ENCODE results near the gene BMP6.
"Not testable (repeated sequence)": the region's sequence is repeated elsewhere in the genome, so short reads cannot be mapped to it uniquely, and the experiment has no call there.

Gene BMP6

DNA sequence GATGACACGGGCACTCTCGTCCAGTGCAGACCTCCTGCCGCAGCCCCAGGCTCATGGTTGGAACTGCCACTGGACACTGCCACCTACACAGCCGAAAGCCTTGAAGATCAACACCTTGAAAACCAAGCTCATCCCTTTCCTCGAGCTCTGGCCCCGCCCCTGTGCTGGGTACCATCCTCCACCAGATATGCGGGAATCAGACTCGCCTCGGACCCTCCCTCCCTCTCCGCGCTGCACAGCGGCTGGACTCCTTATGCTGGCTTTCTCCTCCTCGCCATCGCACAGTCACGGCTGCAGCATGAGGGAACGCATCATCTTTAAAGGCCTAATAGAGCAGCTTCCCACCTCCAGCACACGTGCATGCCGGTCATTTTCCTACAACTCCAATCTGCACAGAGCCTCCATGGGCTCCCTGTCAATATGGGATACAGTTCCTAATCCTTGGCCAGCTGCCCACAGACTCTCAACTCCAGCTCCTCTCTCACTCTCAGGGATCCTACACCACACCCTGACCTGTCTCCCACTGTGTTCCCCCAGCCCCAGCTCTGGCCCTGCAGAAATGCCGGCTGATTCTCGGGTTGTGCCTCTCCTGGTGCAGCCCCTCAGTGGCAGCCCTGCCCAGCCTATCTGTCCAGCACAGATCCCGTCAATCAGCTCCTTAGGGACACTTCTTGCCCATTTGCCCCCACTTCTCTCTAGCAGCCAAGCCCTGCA lies 161.5 kb downstream of the BMP6 start:
- DNase-seq (ENCODE audit: low spot score): no peak

DNA sequence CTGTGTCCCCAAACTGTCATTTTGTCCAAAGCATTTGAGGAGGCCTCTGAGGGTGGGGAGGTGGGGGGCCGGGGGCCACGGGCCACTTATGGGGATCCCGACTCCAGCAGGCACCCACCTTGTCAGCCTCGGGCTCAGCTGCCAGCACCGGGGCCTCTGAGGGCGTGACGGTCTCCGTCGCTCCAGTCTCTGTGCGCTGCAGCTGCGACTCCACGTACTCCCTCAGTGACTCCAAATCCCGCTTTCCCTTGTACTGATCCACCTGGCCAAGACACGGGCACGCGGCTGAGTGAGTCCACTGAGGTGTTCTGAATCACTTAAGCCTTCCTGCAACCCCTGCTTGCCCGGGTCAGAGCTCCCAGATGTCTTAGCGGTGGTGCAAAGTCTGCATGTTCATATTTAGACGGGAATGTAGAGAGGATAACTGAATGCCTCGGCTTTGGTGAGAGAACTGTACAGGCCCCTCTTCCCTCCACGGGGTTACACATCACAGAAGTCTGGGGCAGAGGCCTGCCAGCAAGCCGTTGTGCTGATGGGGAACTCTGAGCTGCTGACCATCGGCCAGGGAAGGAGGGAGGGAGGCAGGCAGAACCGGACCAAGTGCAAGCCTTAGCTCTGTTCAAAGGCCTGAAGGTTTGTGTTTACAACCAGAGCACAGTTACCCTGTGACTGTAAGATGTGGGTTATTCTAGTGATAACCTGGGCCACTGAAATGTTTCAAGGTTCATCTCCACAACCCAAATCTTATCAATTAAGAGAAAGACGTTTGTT lies 162.9 kb downstream of the BMP6 start:
- DNase-seq (ENCODE audit: low spot score): no peak

DNA sequence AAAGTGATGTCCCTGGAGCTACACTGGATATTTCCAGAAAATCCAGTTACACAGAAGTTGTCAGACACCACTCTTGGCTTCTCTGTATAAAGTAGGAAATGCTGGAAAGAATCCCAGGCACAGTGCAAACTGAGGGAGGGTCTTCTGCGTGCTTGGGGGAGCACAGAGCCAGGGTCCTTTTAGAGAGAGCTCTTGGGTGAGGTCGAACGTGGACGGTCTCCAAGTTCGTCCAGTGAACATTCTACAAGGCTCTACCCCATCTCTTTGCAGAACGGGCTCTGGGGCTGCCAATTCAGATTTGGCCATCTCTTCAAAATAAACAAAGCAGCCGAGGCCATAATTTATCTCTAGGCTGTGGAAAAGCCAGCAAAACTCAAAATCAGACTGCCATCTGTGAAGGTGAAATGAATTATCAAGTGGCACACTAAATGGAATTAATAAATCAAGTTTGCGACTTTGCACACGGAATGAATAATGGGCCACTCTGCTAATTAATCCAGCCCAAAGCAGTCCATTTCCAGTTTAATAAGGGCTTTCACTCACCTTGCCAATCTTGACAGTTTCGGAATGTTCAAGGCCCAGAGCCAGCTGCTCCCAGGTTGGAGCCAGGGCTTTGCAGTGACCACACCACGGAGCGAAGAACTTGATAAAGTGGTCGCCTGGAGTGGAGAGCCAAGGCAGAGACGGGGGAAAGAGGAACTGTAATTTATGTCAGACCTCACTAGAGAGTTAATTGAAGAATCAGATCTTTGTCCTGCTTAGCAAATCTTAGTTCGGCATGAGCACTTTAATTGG lies 165.4 kb downstream of the BMP6 start:
- no peak for DNase-seq (ENCODE audit: low spot score)

DNA sequence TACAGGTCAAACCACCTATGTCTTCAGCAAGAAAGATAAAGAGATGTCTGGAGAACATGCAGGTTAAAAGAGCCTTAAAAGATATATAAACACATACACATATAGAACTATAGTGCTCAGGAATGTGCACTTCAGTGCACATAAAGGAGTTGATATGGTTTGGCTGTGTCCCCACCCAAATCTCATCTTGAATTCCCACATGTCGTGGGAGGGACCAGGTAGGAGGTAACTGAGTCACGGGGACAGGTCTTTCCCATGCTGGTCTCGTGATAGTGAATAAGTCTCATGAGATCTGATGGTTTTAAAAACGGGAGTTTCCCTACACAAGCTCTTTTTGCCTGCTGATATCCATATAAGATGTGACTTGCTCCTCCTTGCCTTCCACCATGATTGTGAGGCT lies 166.5 kb downstream of the BMP6 start:
- DNase-seq (ENCODE audit: low spot score): not testable (repeated sequence)

DNA sequence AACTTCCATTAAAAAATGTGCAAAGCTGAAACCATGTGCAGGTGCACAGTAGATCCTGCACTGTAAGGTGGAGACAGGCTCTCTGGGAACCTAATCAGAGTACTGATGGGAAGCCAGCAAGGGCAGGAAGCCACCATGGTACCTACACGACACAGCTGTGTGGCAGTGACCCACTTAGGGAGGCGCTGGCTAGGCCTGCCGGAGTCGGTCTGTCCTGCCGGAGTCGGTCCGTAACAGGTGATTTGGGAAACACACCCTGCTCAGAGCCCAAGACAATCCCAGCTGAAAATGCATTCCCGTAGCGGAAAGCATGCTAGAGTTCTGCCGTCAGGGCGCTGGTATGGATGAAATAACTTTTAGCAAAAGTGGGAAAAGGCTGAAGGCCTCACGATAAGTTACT lies 167.4 kb downstream of the BMP6 start:
- no peak for DNase-seq (ENCODE audit: low spot score)

DNA sequence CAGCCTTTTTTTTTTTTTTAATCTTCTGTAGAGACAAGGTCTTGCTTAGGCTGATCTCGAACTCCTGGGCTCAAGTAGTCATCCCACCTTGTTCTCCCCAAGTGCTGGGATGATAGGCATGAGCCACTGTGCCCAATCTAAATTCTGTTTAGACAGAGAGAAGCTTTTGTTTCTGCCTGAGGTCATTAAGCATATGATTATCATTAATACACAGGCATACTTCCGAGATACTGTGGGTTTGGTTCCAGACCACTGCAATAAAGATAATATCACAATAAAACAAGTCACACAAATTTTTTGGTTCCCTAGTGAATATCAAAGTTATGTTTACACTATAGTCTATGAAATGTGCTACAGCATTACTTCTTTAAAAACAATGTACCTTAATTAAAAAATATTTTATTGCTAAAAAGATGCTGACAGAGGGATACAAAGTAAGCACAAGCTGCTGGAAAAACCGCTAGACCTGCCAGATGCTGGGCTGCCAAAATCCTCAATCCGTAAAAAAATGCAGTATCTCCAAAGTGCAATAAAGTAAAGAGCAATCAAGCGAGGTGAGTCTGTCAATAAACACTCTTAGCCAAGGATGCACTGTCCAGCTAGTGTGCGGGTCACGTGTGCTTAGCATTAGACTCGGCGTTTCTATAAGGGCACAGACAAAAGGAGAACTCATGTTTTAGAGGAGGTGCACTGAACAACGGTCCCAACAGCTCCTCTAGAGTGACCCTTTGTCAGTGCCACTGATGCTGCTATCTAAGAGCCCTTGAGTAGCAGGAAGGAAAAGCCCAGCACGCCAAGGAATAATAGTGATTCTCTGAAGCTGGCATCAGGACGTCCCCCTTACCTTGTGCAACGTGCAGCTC lies 168.6 kb downstream of the BMP6 start:
- DNase-seq (ENCODE audit: low spot score): no peak

DNA sequence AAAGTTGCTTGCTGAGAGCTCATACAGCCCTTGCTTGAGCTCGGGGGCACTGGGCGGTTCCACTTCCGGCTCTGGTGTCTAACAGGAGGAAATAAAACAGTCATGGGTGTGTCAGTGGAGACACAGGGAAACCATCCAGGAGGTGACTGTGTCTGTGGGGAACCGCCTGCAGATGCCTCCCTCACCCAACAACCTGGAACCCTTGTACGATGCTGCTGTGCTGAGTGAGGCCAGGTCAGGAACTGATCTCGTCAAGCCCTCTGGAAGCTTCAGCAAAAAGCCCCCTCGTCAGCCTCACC lies 169.2 kb downstream of the BMP6 start:
- no peak for DNase-seq (ENCODE audit: low spot score)

DNA sequence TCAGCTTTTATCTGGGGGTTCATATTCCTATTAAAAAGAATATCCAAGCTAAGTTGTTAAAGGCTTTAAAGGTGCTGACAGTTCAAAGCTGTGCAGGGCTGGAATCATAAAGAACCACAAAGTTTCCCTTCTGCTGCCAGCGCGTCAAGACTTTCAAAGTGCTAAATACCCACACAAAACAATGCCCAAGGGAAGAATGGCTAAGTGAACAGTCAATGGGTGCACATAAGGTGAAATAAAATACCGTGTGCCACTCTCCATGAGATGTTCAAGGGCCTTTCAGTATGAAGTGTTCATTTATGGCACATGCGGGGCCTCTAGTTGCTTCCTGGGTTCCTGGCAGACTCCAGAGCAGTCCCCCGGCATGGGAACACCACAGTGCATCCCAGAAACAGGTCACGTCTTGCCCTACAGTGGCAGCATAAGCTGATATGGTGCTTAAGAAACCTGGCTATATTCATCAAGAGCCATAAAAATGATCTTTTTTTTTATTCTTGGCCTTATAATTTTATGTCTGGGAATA lies 170.6 kb downstream of the BMP6 start:
- no peak for DNase-seq (ENCODE audit: low spot score)

DNA sequence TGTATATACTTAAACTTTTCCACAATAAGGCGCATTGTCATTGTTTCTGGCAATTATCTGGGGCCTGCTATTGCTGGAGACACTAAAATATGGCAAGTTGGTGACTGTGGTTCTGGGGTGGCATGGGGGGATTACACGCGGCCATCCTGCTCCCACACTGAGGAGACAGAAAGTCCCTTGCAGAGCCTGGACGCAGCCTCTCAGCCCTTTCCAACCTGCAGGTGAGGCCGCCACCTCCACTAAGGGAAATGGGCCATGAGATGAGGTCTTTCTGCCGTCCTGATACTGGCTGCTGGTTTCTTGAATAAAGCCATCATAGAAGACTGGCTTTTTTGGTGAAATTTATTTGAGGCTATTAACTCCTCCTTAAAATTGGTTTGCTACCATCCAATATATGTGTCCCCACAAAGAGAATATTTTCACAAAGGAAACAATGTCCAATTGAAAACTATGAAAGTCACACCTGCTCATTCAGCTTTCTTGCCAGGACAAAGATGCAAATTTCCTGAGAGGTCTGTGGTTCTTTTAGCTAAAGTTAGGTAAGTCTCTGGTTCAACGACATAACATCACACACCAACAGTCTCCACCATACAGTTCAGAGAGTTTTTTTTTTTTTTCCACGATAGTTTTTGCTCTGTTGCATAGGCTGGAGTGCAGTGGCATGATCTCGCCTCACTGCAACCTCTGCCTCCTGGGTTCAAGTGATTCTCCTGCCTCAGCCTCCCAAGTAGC lies 171.7 kb downstream of the BMP6 start:
- DNase-seq (ENCODE audit: low spot score): no peak

DNA sequence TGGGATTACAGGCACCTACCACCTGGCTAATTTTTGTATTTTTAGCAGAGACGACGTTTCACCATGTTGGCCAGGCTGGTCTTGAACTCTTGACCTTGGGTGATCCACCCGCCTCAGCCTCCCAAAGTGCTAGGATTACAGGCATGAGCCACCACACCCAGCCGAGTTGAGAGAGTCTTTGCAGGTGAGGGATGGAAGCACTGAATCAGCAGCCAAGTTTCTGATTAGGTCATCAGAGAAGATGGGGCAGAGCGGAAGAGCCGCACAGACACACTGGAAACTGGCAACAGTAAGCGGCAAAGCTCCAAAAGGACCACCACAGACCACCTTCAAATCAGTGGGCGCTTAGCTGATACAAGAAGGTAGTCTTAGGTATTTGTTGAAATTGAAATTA lies 172.3 kb downstream of the BMP6 start:
- not testable (repeated sequence) for DNase-seq (ENCODE audit: low spot score)

DNA sequence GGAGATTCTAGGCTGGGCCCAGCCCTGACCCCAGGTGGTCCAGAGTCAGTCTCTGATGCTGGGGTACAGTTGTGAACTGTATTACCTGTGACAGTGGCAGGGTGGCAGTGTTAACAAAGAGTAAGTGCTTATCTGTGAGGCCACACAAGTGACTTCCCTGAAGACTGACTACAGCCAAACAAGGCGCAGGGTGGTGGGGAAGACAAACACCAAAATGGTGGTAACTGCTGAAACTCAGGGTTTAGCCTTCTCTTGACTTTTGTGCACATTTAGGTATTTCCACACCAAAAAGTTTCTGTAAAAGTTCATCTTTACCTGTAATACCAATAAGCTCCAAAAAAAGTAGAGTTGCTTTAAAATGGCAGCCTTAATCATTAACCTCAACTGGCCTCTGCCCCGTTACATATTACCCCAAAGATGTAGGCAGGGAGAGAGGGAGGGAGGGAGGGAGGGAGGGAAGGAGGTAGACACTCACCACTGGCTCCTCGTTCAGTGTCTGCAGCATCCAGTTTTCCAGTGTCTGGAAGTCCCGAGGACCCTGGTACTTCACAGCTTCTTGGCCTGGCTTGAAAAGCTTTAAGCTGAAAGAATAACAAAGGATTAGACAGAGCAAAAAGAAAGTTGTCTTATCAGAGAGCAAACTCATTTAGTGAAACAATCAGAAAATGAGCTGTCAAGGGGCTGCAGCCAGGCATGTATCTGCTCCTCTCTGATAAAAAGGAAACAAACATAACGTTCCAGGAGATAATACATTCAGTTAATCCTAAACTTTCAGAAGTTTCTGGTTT lies 173.4 kb downstream of the BMP6 start:
- DNase-seq (ENCODE audit: low spot score): no peak

DNA sequence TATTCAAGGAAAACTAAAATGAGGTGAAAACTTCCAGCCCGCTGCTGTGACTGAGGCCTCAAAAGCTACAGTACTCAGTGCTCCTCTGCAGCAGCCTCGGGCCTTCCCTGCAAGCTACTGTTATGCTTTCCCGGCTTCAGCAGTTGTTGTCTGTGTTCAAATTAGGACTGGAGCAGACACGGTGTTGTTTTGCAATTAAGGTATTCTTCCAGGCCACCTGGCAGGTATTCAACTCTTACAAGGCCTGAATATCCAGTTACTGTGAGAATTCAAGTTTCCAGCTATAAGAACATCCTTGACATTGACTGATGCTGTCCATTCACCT lies 174.0 kb downstream of the BMP6 start:
- no peak for DNase-seq (ENCODE audit: low spot score)

DNA sequence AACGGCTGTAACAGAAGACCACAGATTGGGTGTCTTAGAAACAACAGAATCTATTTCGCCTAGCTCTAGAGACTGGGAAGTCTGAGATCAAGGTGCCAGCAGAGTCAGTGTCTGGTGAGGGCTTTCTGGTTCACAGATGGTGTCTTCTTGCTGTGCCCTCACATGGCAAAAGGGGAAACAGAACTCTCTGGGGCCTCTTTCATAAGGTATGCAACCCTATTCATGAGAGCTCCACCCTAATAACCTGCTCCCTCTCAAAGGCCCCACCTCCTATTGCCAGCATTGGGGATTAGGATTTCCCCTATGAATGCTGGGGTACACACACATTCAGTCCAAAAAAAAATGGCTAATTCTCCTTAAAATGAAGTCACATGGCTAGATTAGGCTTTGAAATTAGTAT lies 174.7 kb downstream of the BMP6 start:
- no peak for DNase-seq (ENCODE audit: low spot score)

DNA sequence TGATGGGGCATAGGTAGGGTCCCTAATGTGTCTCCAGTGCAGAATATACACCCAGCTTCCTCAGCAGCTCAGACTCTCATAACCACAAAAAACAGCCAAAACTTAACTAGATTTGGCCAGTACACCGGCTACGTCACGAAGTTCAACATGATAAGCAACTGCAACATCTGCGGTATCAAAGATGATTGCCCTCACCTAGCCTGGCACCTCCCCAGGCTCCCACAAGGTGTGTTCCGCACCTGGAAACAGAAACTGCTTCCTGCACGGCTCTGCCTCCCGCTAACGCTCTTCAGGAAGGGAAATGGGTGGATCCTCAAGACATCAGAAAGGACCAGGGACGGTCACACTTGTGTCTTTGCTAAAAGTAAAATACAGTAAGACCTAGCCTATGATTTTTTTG lies 175.2 kb downstream of the BMP6 start:
- no peak for DNase-seq (ENCODE audit: low spot score)

DNA sequence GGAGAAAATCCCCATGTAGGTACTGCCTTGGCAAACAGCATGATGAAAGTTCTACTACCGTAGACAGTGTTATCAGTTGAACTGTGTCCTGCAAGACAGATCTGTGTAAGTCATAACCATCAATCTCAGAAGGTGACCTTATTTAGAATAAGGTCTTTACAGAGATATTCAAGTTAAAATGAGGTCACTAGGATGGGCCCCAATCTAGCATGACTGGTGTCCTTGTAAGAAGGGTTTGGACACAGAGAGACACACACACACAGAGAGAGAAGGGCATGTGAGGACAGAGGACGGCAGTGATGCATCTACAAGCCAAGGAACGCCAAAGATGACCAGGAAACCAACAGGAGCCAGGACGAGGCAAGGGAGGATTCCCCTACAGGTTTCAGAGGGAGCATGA lies 175.9 kb downstream of the BMP6 start:
- DNase-seq (ENCODE audit: low spot score): no peak

DNA sequence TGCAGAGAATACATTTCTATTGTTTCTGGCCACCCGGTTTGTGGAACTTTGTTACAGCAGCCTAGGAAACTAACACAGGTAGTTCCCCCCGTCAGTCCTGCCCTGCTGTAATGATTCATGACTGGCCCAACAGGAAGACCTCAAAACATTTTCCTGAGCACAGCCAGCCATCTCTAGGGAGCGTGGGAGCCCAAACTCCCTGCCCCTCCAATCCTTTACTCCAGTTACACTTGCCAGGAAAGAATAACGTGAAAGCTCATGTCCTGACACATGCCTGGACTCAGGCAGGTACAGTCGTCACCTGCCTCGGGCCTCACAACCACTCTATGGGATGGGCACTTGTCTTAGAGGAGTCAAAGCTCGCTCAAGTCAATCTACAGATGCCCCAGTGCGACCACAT lies 176.3 kb downstream of the BMP6 start:
- no peak for DNase-seq (ENCODE audit: low spot score)

DNA sequence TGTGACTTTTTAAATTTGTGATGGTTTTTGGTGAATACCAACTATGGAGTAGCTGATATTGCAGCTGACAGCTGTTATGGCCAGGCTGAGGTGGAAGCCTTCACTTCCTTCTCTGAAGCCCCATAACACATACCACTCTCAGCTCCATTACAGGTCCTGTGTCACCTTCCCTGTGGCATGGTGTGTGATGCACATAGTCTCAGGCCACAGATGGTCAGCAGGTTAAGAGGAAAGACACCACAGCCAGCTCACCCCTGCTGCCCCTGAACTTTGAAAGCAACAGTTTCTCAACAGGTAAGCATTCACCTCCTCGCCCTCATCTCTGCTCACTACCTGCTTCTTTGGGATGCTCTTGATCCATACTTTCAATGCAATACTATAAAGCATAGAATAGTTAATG lies 177.0 kb downstream of the BMP6 start:
- DNase-seq (ENCODE audit: low spot score): no peak

DNA sequence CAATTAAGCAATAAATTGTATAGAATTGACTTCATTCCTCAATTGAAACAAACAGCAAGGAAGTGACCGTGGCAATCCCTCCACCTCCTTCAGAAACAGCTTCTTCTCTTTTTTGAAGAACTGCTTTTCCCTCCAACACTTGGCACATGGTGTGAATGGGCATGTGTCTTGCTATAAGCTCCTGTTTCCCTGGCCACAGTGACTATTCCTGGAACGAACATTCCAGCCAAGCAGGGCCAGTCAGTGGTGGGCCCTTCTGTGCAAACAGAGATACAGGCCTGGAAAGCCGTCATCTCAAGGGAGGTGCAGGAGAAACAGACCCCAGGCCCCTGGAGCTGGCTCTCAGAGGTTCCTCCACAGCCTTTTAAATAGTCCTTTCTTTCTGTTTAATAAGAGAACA lies 177.8 kb downstream of the BMP6 start:
- no peak for DNase-seq (ENCODE audit: low spot score)

DNA sequence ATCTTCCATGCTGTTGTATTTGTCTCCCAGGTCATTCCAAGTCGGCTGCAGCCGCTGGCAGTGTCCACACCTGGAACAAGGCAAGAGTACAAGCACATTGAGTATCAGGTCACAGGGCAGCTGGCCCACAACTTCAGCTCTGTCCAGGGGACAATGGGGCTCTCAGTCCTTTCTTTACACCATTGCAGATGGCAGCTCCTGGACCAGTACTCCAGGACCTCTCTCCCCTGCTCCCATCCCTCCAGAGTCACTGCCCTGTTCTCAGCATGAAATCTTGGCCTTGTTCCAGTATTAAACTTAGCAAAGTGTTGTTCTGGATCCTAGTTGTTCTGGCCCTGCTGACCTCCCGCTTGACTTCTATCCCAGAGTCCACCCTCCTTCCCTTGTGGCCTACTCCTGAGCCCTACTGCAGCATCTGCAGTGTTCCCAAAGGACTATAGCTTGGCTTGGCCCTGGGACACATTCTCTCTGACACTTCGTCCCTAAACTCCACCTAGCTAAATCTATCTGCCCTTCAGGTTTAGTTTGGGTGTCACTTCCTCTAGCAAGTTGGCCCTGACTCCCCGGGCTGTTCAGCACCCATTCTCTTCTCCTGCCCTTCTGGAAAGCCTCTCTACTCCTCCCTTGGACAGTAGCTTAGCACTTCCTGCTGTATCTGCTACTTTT lies 178.9 kb downstream of the BMP6 start:
- no peak for DNase-seq (ENCODE audit: low spot score)

DNA sequence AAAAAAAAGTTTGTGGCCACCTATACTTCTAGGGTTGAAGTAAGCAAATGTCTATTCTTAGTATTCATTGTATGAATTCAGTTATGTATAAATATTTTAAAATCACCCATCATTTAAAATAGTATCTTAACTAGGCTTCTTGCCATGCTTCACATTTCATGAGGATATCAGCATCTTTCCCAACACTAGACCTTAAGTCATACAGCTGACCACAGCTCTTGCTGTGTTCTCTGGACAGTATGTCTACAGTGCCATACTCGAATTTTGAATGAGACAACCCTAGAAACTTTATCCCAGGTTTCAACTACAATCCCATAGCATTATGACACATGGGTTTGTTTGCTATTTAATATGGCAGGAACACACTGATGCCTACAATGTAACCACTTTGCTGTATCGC lies 179.5 kb downstream of the BMP6 start:
- no peak for DNase-seq (ENCODE audit: low spot score)

Measured in iPS-NIHi11 (cell line).